Measurements from ENCODE around the gene NPIPA5. TPM values are rescaled to one million over a fixed set of nuclear protein-coding genes. Genes with fewer than 3 reads are reported as not detected.
"Not testable (repeated sequence)": the region's sequence is repeated elsewhere in the genome, so short reads cannot be mapped to it uniquely, and the experiment has no call there.

NPIPA5 gene
- total RNA-seq, 1 experiment from 2014 or later = 16.7 TPM

- no peak overlapping the region for H3K4me3 ChIP-seq
- no peaks in the 10 kb centered on the region for H3K27me3 ChIP-seq
- no peak for DNase-seq
- H3K9me3 ChIP-seq (replicated peaks) = no peaks in the 10 kb centered on the region
- H3K4me1 ChIP-seq = no peaks in the 10 kb centered on the region
- no peak overlapping the region for H3K27ac ChIP-seq
- no peaks in the 10 kb centered on the region for H3K36me3 ChIP-seq
These were observed 21.2 kb upstream of the NPIPA5 start for GRCh38 chr16:15399317-15399716.

- Histone ChIP-seq H3K4me1 (no peaks in the 10 kb centered on the region), H3K4me3 (no peak overlapping the region), H3K27ac (no peak overlapping the region), H3K27me3 (no peaks in the 10 kb centered on the region), H3K36me3 (no peaks in the 10 kb centered on the region), H3K9me3 (replicated peaks) (no peaks in the 10 kb centered on the region)
- DNase-seq = no peak
These were observed 20.7 kb upstream of the NPIPA5 start for GRCh38 chr16:15398618-15399316.

- Histone ChIP-seq H3K4me3 (no peak overlapping the region), H3K27me3 (no peaks in the 10 kb centered on the region), H3K9me3 (replicated peaks) (no peaks in the 10 kb centered on the region), H3K36me3 (no peaks in the 10 kb centered on the region), H3K4me1 (no peaks in the 10 kb centered on the region), H3K27ac (no peak overlapping the region)
- DNase-seq = no peak
These were observed 19.0 kb upstream of the NPIPA5 start for GRCh38 chr16:15396948-15397594.

GRCh38 chr16:15396509-15396829 is 18.4 kb upstream of the NPIPA5 start:
- not testable (repeated sequence) for H3K27me3 ChIP-seq, H3K4me3 ChIP-seq

GRCh38 chr16:15395631-15396508 is 17.8 kb upstream of the NPIPA5 start, which contains the start of gene MPV17L:
TSS of gene MPV17L (plus strand) at chr16:15395754. CDS start at chr16:15395898, 144 bp downstream.
- H3K9me3 ChIP-seq (replicated peaks); DNase-seq; H3K4me3 ChIP-seq: not testable (repeated sequence)

More at GRCh38 chr16:15396509-15396829, 18.4 kb upstream of the NPIPA5 start:
- H3K4me1 ChIP-seq; H3K27ac ChIP-seq; H3K9me3 ChIP-seq (replicated peaks); H3K36me3 ChIP-seq; DNase-seq: not testable (repeated sequence)

GRCh38 chr16:15393025-15393424 is 14.9 kb upstream of the NPIPA5 start:
- not testable (repeated sequence) for H3K4me1 ChIP-seq; H3K4me3 ChIP-seq; H3K36me3 ChIP-seq; H3K27ac ChIP-seq; H3K27me3 ChIP-seq; H3K9me3 ChIP-seq (replicated peaks); DNase-seq

More at GRCh38 chr16:15395631-15396508, 17.8 kb upstream of the NPIPA5 start, which contains the start of gene MPV17L:
- not testable (repeated sequence) for H3K4me1 ChIP-seq, H3K36me3 ChIP-seq, H3K27me3 ChIP-seq, H3K27ac ChIP-seq

GRCh38 chr16:15389916-15390315 is 11.8 kb upstream of the NPIPA5 start:
- not testable (repeated sequence) for H3K36me3 ChIP-seq; H3K27me3 ChIP-seq; H3K4me1 ChIP-seq; H3K27ac ChIP-seq; H3K4me3 ChIP-seq; DNase-seq; H3K9me3 ChIP-seq (replicated peaks)

- H3K36me3 ChIP-seq, DNase-seq: not testable (repeated sequence)
These were observed 10.0 kb upstream of the NPIPA5 start for GRCh38 chr16:15388060-15388459.

GRCh38 chr16:15382810-15383209 is 4.7 kb upstream of the NPIPA5 start:
- H3K36me3 ChIP-seq; H3K4me1 ChIP-seq; H3K27ac ChIP-seq; H3K27me3 ChIP-seq; H3K4me3 ChIP-seq; H3K9me3 ChIP-seq (replicated peaks); DNase-seq: not testable (repeated sequence)

More at GRCh38 chr16:15388060-15388459, 10.0 kb upstream of the NPIPA5 start:
- not testable (repeated sequence) for H3K27ac ChIP-seq; H3K4me1 ChIP-seq; H3K9me3 ChIP-seq (replicated peaks); H3K4me3 ChIP-seq; H3K27me3 ChIP-seq

GRCh38 chr16:15357495-15357894 is 20.6 kb downstream of the NPIPA5 start:
- not testable (repeated sequence) for H3K36me3 ChIP-seq; H3K4me3 ChIP-seq; H3K27me3 ChIP-seq; H3K27ac ChIP-seq; H3K9me3 ChIP-seq (replicated peaks); H3K4me1 ChIP-seq; DNase-seq

GRCh38 chr16:15354846-15355245 is 23.2 kb downstream of the NPIPA5 start:
- not testable (repeated sequence) for H3K27ac ChIP-seq; H3K4me3 ChIP-seq; H3K27me3 ChIP-seq; H3K9me3 ChIP-seq (replicated peaks); H3K4me1 ChIP-seq; DNase-seq; H3K36me3 ChIP-seq

GRCh38 chr16:15352852-15353251 is 25.2 kb downstream of the NPIPA5 start:
- not testable (repeated sequence) for H3K36me3 ChIP-seq; H3K27me3 ChIP-seq; H3K4me3 ChIP-seq; H3K9me3 ChIP-seq (replicated peaks); H3K27ac ChIP-seq; H3K4me1 ChIP-seq; DNase-seq

- not testable (repeated sequence) for H3K4me1 ChIP-seq; DNase-seq; H3K36me3 ChIP-seq; H3K27ac ChIP-seq; H3K9me3 ChIP-seq (replicated peaks); H3K4me3 ChIP-seq; H3K27me3 ChIP-seq
These were observed 26.3 kb downstream of the NPIPA5 start for GRCh38 chr16:15351745-15352144.

- H3K27ac ChIP-seq; H3K27me3 ChIP-seq; DNase-seq; H3K4me1 ChIP-seq; H3K4me3 ChIP-seq; H3K9me3 ChIP-seq (replicated peaks); H3K36me3 ChIP-seq: not testable (repeated sequence)
These were observed 26.8 kb downstream of the NPIPA5 start for GRCh38 chr16:15351251-15351650.

GRCh38 chr16:15348721-15349120 is 29.4 kb downstream of the NPIPA5 start:
- not testable (repeated sequence) for H3K4me3 ChIP-seq

More at GRCh38 chr16:15348721-15349120, 29.4 kb downstream of the NPIPA5 start:
- DNase-seq; H3K4me1 ChIP-seq; H3K36me3 ChIP-seq; H3K9me3 ChIP-seq (replicated peaks); H3K27ac ChIP-seq; H3K27me3 ChIP-seq: not testable (repeated sequence)

Measured in SJCRH30 (cell line).